GM18502 (cell line): ENCODE results near the gene SLC16A5.
"Not testable (repeated sequence)": the region's sequence is repeated elsewhere in the genome, so short reads cannot be mapped to it uniquely, and the experiment has no call there.

ENCODE experiments used
- ATAC-seq: cut with Tn5 transposase; IDR thresholded peaks from one replicate; pipeline ENCODE4 v1.9.1; 2021; ENCODE audit warnings: mild to moderate bottlenecking; ENCODE audit not compliant: unreplicated experiment, poor library complexity

SLC16A5 gene

DNA sequence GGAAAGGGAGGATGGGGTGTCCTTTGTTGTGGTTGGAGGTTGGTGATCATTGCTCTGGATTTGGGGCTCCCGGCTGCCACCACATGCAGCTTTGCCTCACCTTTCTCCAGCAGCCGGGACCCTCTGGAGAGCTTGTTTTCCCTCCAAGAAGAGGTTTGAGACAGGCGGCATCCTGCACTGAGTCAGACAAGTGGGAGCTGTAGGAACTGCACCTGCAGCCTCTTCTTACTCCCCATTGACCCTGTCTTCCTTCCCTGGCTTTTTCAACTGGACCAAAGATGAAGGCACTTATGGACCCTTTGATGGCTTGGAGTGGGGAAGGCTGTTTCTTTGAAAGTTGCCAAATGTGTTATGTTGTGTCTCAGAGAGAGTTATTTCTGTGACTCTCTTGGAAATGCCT, 24.1 kb upstream of the SLC16A5 start:
- no peak for ATAC-seq

DNA sequence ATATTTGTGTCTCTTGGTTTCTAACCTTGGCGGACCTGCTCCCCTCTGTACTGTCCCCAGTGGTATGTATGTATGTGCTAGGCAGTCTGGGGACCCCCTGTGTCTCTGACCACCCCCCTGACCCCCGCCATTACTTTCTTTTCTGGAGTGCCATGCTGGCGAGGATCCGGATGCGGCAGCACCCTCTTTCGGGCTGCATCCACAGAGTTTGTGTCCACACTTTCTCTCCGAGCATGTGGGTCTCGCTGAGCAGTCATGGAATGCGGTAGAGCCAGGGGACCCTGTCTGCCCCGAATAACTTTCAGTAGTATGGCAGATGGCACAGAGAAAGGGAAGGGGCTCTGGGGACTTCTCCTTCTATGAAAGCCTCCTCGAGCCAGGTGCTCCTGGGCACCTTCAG, 23.7 kb upstream of the SLC16A5 start:
- no peak for ATAC-seq

DNA sequence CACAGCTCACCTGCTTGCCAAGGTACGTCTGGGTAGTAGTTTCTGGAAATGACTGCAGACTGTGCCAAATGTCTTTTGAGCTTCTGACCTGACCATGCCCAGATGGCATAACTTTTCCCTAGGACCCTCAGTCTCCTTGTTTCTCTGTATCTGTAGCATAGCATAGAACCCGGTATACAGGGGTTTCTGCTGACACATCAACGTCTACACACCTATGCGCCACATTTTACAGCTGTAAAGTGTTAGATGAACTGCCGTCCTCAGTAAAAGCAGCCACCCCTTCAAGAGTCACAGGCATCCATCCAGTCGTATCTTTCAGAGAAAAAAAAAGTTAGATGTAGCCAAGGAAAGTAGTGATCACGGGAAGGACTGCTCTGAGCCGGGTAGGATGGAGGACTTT, 23.3 kb upstream of the SLC16A5 start:
- ATAC-seq = no peak

DNA sequence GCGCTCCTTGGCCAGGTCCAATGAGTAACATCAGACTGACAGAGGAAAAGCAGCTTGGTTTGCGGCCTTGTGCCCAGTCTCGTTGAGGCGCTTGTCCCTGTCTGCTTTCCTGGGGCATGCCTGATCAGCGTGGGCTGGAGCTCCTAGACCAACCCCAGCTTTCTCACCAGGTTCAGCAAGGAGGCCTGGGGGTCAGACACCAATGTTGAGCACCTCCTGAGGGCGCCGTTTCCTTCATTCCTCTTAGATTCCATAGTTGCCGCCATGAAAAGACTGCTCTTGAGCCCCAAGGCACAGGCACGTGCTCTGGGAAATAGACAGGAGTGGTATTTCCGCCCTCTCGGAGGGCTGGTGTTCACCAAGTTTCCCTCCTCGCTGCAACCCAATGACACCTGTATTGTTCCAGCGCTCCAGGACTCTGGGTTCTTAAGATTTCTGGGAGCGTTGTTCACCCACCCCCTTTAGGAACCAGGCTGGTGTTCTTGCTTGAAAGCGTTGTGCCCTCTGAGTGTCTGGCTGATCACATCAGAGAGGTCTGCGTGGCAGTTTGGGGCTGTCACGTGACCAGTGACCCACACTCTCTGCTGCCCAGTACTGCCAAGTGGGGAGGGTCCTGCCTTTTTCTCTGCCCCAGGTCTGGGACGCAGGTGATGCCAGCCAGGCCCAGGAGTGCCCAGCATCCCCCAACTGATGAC, 22.7 kb upstream of the SLC16A5 start:
- ATAC-seq = no peak

DNA sequence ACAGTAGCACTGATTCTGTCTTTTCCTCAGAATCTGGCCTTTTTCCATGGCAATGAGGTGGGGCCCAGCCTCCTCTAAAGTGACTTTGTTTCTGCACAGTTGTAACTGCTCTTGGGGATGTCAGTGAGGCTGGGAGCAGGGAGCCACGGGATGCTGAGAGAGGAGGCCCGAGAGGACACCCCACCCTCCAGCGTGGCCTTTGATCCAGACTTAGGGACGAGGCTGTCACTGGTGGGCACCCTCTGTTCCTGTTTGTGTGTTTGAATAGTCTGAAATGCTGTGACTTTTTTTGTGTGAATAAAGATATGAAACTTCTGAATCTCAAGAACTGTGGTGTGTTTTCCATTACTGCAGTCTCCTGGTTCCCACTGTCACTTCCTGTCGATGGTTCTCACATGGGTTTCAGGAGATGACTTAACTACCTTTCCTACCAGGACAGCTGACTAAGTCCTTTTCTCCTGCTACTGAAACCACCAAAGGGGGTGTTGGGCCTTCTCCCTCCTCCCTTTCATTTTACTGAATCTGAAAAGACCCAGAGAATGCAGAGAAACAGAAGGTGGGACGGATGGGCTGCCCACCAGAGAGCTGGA, 22.1 kb upstream of the SLC16A5 start:
- ATAC-seq = no peak

DNA sequence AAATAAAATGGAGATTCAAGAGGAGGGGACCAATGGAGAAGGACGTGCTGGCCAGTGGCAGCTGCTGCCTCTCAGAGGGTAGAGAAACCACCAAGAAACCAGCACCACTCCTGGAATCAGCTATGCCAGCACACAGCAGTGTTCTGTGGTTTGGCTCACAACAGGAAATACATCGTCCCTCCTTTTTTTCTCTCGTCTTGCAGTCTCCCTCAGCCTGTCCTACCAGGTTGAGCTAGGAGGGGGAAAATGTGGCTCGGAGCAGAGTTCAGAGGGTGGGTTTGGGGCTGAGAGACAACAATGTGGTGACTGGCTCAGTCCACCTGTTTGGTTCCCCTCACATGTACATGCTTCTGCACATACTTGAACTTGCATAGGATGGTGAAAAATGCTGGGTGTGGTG, 19.9 kb upstream of the SLC16A5 start:
- ATAC-seq = no peak

DNA sequence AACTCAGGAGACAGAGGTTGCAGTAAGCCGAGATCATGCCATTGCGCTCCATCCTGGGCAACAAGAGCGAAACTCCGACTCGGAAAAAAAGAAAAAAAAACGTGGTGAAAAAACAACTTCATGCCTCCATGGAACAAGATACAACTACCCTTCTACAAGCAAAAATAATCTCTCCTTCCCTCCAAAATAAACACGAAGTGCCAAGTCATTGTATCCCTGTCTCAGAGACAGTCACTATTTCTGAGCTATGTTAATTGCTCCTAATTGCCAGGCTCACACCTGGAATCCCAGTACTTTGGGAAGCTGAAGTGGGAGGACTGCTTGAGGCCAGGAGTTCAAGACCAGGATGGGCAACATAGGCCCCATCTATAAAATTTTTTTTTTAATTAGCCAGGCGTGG, 19.0 kb upstream of the SLC16A5 start:
- no peak for ATAC-seq

DNA sequence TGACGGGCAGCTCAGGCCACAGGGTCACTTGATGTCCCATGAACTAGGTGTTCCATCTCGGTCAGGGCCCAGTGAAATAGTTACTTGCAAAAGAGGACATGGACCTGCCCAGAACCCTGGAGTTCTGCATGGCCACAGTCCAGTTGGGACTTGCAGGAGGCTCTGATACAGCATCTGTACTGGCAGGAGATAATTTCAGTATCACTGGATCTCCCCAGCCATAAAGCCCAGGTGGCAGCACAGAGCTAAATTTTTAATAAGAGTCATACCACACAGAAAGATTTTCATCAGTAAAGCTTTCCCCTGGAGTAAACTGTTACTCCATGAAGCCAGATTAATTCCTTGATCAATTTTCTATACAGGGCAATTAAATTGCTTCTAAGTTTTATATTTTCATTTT, 18.0 kb upstream of the SLC16A5 start:
- ATAC-seq = no peak

DNA sequence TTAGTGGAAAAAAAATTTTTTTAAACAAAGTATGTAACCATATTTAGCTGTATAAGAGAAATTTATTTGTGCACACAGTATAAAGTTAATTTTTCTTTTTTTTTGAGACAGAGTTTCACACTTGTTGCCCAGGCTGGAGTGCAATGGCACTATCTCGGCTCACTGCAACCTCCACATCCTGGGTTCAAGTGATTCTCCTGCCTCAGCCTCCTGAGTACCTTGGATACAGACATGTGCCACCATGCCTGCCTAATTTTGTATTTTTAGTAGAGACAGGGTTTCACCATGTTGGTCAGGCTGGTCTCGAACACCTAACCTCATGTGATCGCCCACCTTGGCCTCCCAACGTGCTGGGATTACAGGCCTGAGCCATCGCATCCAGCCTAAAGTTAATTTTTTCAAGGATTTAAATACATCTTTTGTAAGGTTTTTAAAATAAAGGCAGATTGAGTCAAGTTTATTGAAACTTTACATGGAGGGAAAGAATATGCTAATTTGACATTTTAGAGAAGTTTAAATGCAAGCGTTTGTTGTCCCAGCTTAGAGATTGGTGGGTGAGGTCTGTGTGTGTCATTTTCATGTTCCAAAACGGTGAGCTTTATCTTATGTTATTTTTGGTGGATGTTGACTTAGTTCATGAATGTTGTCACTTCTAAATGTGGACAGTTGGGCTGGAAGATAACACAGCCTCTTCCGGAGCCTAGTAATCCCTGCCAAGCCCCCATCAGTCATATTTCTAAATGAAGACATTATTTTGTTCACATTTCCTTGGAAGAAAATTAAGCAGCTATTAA, 16.1 kb upstream of the SLC16A5 start:
- not testable (repeated sequence) for ATAC-seq

DNA sequence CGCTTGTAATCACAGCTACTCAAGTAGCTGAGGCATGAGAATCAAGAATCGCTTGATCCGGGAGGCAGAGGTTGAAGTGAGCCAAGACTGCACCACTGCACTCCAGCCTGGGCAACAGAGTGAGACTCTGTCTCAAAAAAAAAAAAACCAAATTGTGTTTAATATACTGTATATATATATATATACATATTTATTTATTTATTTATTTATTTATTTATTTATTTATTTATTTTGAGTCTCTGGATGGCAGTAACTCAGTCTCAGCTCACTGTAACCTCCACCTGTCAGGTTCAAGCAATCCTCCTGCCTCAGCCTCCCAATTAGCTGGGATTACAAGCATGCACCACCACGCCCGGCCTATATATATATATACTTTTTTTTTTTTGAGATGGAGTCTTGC, 14.8 kb upstream of the SLC16A5 start:
- not testable (repeated sequence) for ATAC-seq

DNA sequence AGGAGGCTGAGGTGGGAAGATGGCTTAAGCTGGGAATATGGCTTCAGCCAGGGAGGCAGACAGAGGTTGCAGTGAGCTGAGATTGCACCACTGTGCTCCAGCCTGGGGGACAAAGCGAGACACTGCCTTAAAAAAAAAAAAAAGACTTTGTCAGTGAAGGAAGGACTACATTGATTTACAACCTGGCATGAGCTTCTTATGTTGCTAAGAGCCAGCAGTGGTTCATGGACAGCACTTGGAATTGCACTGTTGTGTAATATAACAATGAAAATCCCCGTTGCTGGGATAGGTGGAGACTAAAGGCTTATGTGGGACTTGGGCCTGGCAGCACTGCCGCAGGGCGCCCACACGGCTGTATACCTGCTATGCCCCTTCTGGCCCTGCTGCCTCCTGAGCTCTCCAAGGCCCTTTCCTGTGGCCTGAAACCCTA, 14.1 kb upstream of the SLC16A5 start:
- ATAC-seq = no peak

DNA sequence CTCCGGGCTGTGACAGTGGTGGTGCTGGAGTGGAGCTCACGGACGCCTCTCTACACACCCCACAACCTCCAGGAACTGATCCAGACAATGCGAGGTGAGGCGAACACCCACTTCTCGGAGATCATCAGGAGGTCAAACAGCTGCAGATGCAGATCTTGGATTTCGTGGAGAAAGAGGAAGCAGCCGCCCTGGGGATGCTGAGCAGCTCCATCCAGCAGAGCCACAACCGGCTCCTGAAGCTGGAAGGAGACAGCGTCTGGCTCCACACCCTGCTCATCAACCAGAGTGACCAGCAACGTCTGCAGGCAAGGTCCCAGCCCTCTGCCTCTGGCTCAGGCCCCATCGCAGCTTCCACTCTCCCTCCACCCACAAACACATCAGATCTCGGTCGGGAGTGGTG, 13.2 kb upstream of the SLC16A5 start:
- ATAC-seq = no peak

DNA sequence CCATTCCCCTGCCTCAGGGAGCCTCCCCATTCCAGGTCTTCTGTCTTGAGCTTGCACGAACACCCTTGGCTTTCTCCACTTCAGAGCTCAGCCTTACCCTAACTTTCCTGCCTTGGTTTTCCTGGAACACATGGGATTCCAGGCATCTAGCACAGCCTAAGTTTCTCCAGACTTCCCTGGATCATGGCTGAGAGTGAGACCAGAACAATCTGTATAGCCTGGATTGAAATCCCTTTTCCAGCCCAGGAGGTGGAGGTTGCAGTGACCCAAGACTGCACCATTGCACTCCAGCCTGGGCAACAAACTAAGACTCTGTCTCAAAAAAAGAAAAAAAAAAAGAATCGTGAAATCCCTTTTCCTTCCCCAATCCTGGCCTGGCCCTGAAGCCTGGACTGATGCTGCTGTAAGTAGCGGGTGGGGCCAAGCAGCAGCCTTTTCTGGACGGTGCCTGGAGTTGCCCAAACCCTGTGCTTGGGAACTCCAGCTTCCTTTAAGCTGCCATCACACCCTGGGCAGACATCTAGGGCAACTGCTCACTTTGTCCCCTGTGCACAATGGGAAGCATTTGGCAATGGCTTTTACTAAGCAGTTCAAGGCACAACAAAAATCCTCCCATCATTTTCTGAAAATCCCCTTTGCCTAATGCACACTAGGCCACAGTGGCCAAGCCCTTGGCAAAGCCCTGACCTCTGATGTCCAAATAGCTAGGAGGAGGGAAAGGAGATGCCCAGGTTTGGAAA, 12.0 kb upstream of the SLC16A5 start:
- ATAC-seq = no peak

DNA sequence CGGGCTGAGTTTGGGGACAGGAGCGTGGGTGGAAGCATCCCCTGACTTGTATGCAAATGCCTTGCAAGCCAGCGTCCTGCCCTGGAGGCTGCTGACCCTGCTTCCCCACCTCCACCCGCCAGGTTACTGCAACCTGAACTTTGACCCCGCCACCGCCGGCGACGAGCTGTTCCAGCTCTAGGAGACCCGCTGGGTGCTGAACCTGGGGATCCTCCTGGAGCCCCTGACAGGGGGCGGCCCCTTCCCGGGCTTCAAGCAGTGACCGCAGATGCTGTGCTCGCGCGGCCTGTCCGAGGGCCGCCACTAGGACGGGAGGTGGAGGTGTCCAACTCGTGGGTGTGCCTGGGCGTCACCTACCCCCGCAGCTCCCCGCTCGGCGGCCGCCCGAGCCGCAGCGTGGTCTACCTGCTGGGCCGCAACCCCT, 10.7 kb upstream of the SLC16A5 start:
- ATAC-seq = no peak

DNA sequence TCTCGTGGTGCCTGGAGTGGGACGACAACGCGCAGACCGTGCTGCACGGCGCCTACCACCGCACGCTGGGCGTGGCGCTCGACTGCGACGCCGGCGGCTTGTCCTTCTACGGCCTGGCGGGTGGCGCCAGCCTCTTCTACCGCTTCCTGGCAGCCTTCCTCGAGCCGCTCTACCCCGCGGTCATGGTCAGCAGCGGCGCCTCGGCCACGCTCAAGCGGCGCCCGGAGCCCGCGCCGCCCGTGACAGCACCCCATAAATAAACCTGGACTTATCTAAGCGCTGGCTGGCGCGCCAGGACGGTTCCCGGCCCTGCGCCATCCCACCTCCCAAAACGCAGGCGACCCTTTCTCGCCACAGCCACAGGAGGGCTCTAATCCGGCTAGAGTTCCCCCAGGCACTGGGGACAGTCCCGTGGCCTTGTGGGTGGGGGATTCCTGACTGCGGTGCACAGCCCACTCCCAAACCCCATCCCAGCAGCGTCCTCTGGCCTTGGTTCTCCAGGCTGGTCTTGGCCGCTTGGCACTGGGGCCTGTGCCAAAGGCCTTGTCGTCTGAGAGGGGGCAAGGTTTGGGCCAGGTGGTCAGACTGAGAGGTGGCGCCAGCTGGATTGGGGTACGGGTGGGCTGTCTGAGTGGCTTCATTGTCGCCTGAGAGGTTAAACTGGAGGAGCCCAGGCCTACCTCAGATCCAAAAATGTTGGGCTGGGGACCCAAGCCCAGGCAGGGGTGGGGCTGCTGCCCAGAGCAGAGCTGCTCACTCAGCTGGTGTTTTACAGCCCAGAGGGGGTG, 10.1 kb upstream of the SLC16A5 start:
- peak; percentile 56 for ATAC-seq

DNA sequence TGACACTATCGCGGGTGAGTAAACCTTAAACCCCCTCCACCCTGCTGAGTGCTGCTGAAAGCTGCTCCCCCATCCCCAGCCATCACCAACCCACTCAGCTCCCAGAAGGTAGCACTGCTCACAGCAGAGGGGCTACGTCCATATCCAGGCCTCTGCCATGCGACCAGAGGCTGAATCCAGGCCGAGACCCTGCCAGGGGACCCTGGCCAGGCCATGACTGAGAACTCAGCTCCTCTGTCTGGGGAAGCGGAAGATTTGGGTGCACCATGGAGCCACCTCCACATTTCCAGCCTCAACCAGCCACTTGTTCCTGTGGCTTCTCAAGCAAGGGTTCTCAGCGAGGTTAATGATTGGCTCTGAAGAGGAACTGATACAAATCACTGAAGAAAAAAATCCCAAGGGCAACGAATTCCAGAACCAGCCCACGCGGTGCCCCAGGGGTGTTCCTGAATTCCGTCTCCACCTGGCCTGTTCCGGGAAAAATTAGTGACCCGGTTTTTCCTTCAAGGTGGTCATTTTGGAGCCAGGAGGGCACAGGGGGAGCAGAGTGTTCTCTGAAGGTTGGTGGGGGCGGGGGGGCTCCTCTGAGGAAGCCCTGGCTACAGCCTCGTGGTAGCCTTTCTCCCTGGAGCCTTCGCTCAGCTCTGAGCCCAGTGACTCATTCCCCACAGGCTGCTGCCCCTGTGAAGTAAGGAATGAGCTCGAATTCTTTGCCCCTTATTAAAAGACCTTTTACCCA, 9.3 kb upstream of the SLC16A5 start:
- peak; percentile 18 for ATAC-seq

DNA sequence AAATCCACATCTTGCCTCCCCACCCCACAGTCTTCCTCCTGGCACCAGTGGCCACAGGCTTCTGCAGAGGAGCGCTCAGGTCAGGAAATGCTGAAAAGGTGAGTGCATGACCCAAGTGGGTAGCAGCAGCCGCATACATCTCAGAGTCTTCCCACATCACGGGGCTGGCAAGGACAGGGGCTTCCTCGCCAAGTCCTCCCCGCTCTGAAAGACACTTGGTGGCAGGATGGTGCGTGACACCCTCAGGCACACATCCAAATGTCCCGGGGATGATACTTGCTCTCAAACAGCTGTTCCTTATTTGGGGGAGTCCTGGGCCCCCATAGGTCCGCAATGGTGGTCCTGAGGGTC, 8.8 kb upstream of the SLC16A5 start:
- no peak for ATAC-seq

DNA sequence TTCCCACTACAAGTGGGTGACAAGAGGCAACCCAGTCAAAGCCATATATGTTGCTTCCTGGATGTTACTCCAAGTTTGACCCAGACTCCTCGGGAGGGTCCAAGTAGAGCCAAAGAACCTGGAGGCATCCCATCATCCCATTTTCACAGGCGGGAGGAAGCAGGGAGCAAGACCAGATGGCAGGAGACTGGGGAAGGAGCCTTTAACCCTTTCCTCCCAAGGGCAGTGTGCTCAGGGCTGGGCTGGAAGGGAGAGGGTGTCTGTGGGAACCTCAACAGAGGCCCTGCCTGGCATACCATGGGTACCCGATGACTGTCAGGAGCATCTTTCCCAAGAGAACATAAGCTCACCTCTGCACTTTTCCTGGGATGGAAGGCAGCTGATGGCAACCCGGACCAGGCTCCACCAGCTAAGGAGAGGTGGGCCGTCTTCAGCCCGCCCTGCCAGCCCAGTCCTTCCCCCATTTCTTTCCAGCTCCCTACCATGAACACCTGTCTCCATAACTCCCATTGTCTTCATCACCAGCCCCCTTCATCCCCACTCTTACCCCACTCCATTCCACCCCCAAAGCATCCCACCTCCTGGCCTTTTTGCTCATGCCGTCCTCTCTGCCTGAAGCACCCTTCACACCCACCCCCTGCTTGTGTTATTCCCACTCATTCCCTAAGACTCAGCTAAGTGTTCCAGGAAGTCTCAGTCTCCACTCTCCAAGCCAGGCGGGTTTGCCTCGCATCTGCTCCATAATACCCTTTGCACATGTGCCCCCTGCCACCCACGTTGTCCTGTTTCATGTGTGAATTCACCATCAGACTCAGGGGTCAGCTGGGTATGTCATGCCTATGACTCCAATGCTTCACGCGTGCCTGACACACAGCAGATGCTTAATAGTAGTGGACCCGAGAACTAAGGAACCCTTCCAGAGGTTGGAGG, 5.9 kb upstream of the SLC16A5 start:
- no peak for ATAC-seq
